GM12878 (cell line): Measurements from ENCODE around the gene BTK. TPM values are rescaled to one million over a fixed set of nuclear protein-coding genes. Genes with fewer than 3 reads are reported as not detected.
A peak's percentile ranks its signal among the peaks of the same experiment; 100 is the strongest.

Experiments
- ATF7 ChIP-seq: fragments of 450-650 bp; IDR thresholded peaks from 2 replicates; pipeline ENCODE4 v1.6.1; 2016; ENCODE audit warnings: low read depth, mild to moderate bottlenecking
- BCL3 ChIP-seq: IDR thresholded peaks from 2 replicates; pipeline ENCODE4 v1.6.1; 2011; ENCODE audit warnings: borderline replicate concordance, low read depth, mild to moderate bottlenecking, moderate library complexity, low read length; ENCODE audit not compliant: insufficient read depth, poor library complexity, severe bottlenecking
- BHLHE40 ChIP-seq, 2 experiments: fragments of 450-650 bp in 1 of 2; IDR thresholded peaks; 2 replicates each; pipeline ENCODE4 v1.6.1; 2011 to 2017; ENCODE audit warnings: low read depth in 2 of 2, borderline replicate concordance in 1 of 2, improper control_type of control experiment in 1 of 2, low read length in 1 of 2, mild to moderate bottlenecking in 1 of 2
- CREB1 ChIP-seq: IDR thresholded peaks from 2 replicates; pipeline ENCODE4 v1.6.1; 2012; ENCODE audit warnings: low read depth, mild to moderate bottlenecking, inconsistent platforms
- DPF2 ChIP-seq: fragments of 450-650 bp; IDR thresholded peaks from 2 replicates; pipeline ENCODE4 v1.6.1; 2017; ENCODE audit warnings: mild to moderate bottlenecking
- E2F4 ChIP-seq: IDR thresholded peaks from 2 replicates; pipeline ENCODE4 v1.6.1; 2012; ENCODE audit warnings: low read depth, low read length, improper control_type of control experiment
- HCFC1 ChIP-seq: fragments of 150-350 bp; IDR thresholded peaks from 2 replicates; pipeline ENCODE4 v1.6.1; 2014; ENCODE audit warnings: low read length
- IKZF2 ChIP-seq, 2 experiments: fragments of 450-650 bp; IDR thresholded peaks; 2 replicates each; pipeline ENCODE4 v1.6.1; 2017; ENCODE audit warnings: mild to moderate bottlenecking in 2 of 2, moderate library complexity in 2 of 2
- IRF4 ChIP-seq: IDR thresholded peaks from 2 replicates; pipeline ENCODE4 v1.6.1; 2011; ENCODE audit warnings: low read depth, low read length
- IRF5 ChIP-seq: fragments of 450-650 bp; IDR thresholded peaks from 2 replicates; pipeline ENCODE4 v1.6.1; 2017; ENCODE audit warnings: borderline replicate concordance
- JUND ChIP-seq: IDR thresholded peaks from 2 replicates; pipeline ENCODE4 v1.6.1; 2012; ENCODE audit warnings: low read depth, mild to moderate bottlenecking, low read length, improper control_type of control experiment, moderate library complexity
- KAT2A ChIP-seq: conservative IDR thresholded peaks from 2 replicates; pipeline ENCODE4 v1.6.1; 2011; ENCODE audit warnings: low read depth, low read length; ENCODE audit not compliant: control insufficient read depth
- MAX ChIP-seq: IDR thresholded peaks from 2 replicates; pipeline ENCODE4 v1.6.1; 2012; ENCODE audit warnings: low read depth, low read length, improper control_type of control experiment
- NR2C1 ChIP-seq: fragments of 450-650 bp; IDR thresholded peaks from 2 replicates; pipeline ENCODE4 v1.6.1; 2017; ENCODE audit warnings: antibody characterized with exemption, mild to moderate bottlenecking, moderate library complexity
- NRF1 ChIP-seq: conservative IDR thresholded peaks from 2 replicates; pipeline ENCODE4 v1.6.1; 2011; ENCODE audit warnings: mild to moderate bottlenecking, low read depth, low read length, improper control_type of control experiment
- SMARCA5 ChIP-seq: fragments of 450-650 bp; IDR thresholded peaks from 2 replicates; pipeline ENCODE4 v1.6.1; 2017; ENCODE audit warnings: mild to moderate bottlenecking
- STAT1 ChIP-seq: fragments of 450-650 bp; conservative IDR thresholded peaks from 2 replicates; pipeline ENCODE4 v1.6.1; 2014; ENCODE audit warnings: antibody characterized with exemption, mild to moderate bottlenecking
- TAF1 ChIP-seq: IDR thresholded peaks from 2 replicates; pipeline ENCODE4 v1.6.1; 2011; ENCODE audit warnings: mild to moderate bottlenecking, low read depth, low read length, borderline replicate concordance
- TCF3 ChIP-seq: IDR thresholded peaks from 2 replicates; pipeline ENCODE4 v1.6.1; 2012; ENCODE audit warnings: low read depth, mild to moderate bottlenecking, low read length, borderline replicate concordance; ENCODE audit not compliant: insufficient read depth
- TCF7 ChIP-seq: IDR thresholded peaks from 2 replicates; pipeline ENCODE4 v1.6.1; 2014; ENCODE audit warnings: antibody characterized with exemption, borderline replicate concordance
- WRNIP1 ChIP-seq: IDR thresholded peaks from 2 replicates; pipeline ENCODE4 v1.6.1; 2011; ENCODE audit warnings: low read depth, low read length, improper control_type of control experiment, borderline replicate concordance
- YBX1 ChIP-seq: fragments of 450-650 bp; IDR thresholded peaks from 2 replicates; pipeline ENCODE4 v1.6.1; 2016; ENCODE audit warnings: antibody characterized with exemption
- ZBTB4 ChIP-seq: fragments of 450-650 bp; formaldehyde crosslinking; IDR thresholded peaks from 2 replicates; pipeline ENCODE4 v1.4.0; 2022; ENCODE audit warnings: mild to moderate bottlenecking, moderate library complexity
- ZSCAN29 ChIP-seq: fragments of 450-650 bp; IDR thresholded peaks from 2 replicates; pipeline ENCODE4 v1.6.1; 2017; ENCODE audit warnings: mild to moderate bottlenecking, moderate library complexity
- polyA plus RNA-seq, 11 experiments: library from polyadenylated mRNA; depleted of rRNA in 4 of 11; unstranded in 6 of 11; stranded (reverse) in 5 of 11; fragments of >200 nt; fragmentation: Nextera tagmentation in 4 of 11; fragmentation: Illumina TruSeq in 1 of 11; extraction: Ambion mirVana in 4 of 11; extraction: Trizol in 1 of 11; gene quantifications; 1 replicate in 1 of 11; 2 replicates in 10 of 11; pipeline versions ENCODE4 v1.2.1 to v1.2.3, GENCODE V29; 2011 to 2016; ENCODE audit warnings: inconsistent platforms in 2 of 11, missing spikeins in 2 of 11, low read depth in 1 of 11
- total RNA-seq, 4 experiments: library from RNA; depleted of rRNA in 3 of 4; stranded (reverse); fragments of >200 nt in 3 of 4; fragmentation: Illumina TruSeq in 1 of 4; extraction: Trizol in 1 of 4; gene quantifications; 2 replicates each; pipeline versions ENCODE4 v1.2.1 to v1.2.3, GENCODE V29; 2013 to 2021

BTK gene
- total and polyA plus RNA-seq, 10 of the 15 experiments (the other 5 are each of a cell fraction or from before 2014, with no cell fraction given), result 24.0 to 154 (median 88.9) TPM

GRCh38 chrX:101385795-101386541 lies at the start of gene BTK (continued):
- TF ChIP-seq HCFC1 (no peak), ZSCAN29 (no peak), KAT2A (no peak), NRF1 (no peak), JUND (no peak), TCF7 (no peak), WRNIP1 (no peak), TCF3 (no peak), CREB1 (0 out of 2 replicates have a peak, but pooled peaks have one; percentile 34), IRF5 (no peak), NR2C1 (no peak), IKZF2 (IDR thresholded peaks at IDR 0.05) (peak in 1 of 2 experiments; percentile 38; a peak in 2 of 4 replicates), YBX1 (no peak), STAT1 (peak; percentile 69; the same call in 1 of the 2 replicates), MAX (no peak), BCL3 (no peak), BHLHE40 (IDR thresholded peaks at IDR 0.05; ENCODE audit: borderline replicate concordance in 1 of 2, low read depth in 2 of 2, low read length in 1 of 2) (no peak), DPF2 (no peak), TAF1 (peak; percentile 61), E2F4 (no peak), ATF7 (0 out of 2 replicates have a peak, but pooled peaks have one; percentile 19), IRF4 (peak; percentile 55), SMARCA5 (no peak), ZBTB4 (no peak)
